Measurements from ENCODE around the gene MMP14. TPM values are rescaled to one million over a fixed set of nuclear protein-coding genes. Genes with fewer than 3 reads are reported as not detected.

The MMP14 gene
- total RNA-seq, 1 experiment from 2014 or later, result 17.8 TPM

DNA sequence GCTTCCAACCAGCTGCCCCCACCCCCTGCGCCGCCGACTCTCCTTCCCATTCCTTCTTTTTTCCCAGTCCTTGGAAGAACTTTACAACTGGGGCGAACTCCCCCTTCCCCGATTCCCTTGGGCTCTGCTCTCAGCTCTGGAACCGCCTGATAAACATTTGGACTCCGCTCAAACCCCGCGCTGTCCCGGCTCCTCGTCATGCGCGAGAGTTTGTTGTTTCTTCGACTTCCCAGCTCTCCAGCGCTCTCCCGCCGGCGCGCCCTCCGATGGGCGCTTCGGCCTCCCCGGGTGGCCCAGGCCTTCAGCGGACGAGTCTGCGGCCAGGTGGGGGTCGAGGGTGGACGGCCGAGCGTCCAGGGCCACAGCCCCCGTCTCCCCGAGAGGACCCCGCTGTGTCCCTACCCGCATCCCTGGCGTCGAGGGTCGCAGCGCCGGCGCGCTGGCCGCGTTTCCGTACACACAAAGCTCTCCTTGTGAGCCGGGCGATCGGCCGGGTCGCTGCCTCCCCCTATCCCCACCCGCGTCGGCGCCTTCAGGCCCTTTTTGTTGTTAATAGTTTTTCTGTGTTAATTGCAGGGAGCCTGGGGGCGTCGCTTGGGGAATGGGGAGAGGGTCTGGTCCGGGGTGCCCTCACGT lies 847 bp downstream of the MMP14 start:
- no peaks in the 10 kb centered on the region for H3K9me2 ChIP-seq (ENCODE audit: insufficient read depth)
- peak overlapping the region; percentile 56 to 62 for H3K4me3 ChIP-seq (replicated peaks in 1 of 2; ENCODE audit: low read depth in 1 of 2, low read length in 2 of 2)
- peak overlapping the region; percentile 70 for H3K9ac ChIP-seq (ENCODE audit: low read length)
- peaks cover 11 to 13% of the 10 kb centered on the region in 2 experiments for H3K36me3 ChIP-seq (ENCODE audit: control insufficient read depth in 1 of 2, insufficient read depth in 2 of 2, low read length in 2 of 2)
- peak overlapping the region; percentile 80 for H3K4me2 ChIP-seq (ENCODE audit: low read length)
- BruUV-seq (replicated peaks), result no TSS peak
- peak overlapping the region; percentile 48; the same call in 1 of the 2 replicates for H3K27ac ChIP-seq (ENCODE audit: low read depth, low read length)
- peaks cover 0 to 14% of the 10 kb centered on the region in 2 experiments; a peak in 1 of 4 replicates for H3K4me1 ChIP-seq (ENCODE audit: control insufficient read depth in 1 of 2, insufficient read depth in 2 of 2, low read length in 2 of 2)
- H3K9me3 ChIP-seq (ENCODE audit: control insufficient read depth in 1 of 2, insufficient read depth in 1 of 2, low read depth in 1 of 2, low read length in 2 of 2), result no peaks in the 10 kb centered on the region
- CTCF ChIA-PET, result interaction anchor here (1.0 to 1.3 kb wide), 2 partner anchors 15 to 17 kb away, joined by 3 to 4 read pairs; no protein-coding TSS in a partner anchor
- no peaks in the 10 kb centered on the region for H4K20me1 ChIP-seq (ENCODE audit: insufficient read depth)
- intact Hi-C loops (cut with micrococcal nuclease), result no loop called here
- H2AFZ ChIP-seq (ENCODE audit: low read depth, low read length, poor library complexity, severe bottlenecking), result peak overlapping the region; percentile 61
- ATAC-seq, result peak; percentile 62
- RAD21 ChIA-PET (ENCODE audit: low non-redundant PET in 1 of 2, low total read pairs in 2 of 2, uncharacterized antibody in 2 of 2, unreplicated experiment in 2 of 2), result no interaction called here
- H3K79me2 ChIP-seq (ENCODE audit: insufficient read depth, low read length), result no peaks in the 10 kb centered on the region
- POLR2A ChIA-PET, result no interaction called here
- no peak for DNase-seq (ENCODE audit: low read depth, low spot score)
- no peaks in the 10 kb centered on the region for H3K27me3 ChIP-seq (ENCODE audit: insufficient read depth, low read length)
- TF ChIP-seq ZFX (IDR thresholded peaks at IDR 0.05) (peak; percentile 22; the same call in 1 of the 2 replicates), POLR2AphosphoS5 (IDR thresholded peaks at IDR 0.05; ENCODE audit: low read depth, low read length) (0 out of 2 replicates have a peak, but pooled peaks have one; percentile 2), FOSL1 (IDR thresholded peaks at IDR 0.05; ENCODE audit: low read depth) (no peak)

DNA sequence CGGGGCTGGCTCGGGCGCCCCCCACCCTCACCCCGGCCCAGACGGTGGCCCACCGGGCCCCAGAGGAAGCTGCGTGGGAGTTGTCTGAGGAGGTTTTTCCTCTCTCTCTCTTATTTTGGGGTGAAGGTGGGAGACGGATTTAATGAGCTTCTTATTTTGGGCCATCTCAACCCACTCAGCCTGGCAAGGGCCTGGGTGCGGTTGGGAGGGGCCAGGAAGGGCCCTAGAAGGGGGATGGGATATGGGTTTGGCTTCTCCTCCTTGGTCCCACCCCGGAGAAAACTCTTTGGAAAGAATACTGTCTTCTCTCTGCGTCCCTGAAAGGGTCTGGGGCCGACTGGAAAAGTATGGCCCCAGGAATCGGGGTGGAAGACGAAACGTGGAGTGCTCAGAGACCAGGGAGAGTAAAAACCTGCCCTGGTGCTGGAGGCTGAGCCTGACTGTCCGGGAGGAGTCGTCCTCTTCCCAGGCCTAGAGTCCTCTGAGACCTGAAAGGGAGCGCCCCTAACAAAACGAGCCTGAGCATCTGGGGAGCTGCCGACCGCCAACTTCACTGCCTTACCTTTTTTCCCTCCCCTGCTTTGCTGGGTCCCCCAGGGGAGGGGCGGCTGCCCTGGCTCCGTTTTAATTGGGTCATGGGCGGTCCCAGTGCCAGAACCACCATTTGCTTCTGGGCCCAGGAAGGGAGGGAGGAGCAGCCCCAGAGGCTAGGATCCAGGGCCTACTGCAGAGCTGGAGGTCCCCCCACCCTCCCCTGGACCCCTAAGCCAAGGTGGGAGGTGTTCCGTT lies 1.6 kb downstream of the MMP14 start:
- H2AFZ ChIP-seq (ENCODE audit: low read depth, low read length, poor library complexity, severe bottlenecking), result no peak overlapping the region
- H4K20me1 ChIP-seq (ENCODE audit: insufficient read depth), result no peaks in the 10 kb centered on the region
- ATAC-seq (peak; percentile 15; the same call in 1 of the 2 replicates), DNase-seq (ENCODE audit: low read depth, low spot score) (no peak)
- H3K9me3 ChIP-seq (ENCODE audit: control insufficient read depth in 1 of 2, insufficient read depth in 1 of 2, low read depth in 1 of 2, low read length in 2 of 2), result no peaks in the 10 kb centered on the region
- H3K9ac ChIP-seq (ENCODE audit: low read length), result peak overlapping the region; percentile 70
- peak overlapping the region; percentile 56 to 62 for H3K4me3 ChIP-seq (replicated peaks in 1 of 2; ENCODE audit: low read depth in 1 of 2, low read length in 2 of 2)
- H3K79me2 ChIP-seq (ENCODE audit: insufficient read depth, low read length), result no peaks in the 10 kb centered on the region
- peaks cover 0 to 14% of the 10 kb centered on the region in 2 experiments; a peak in 1 of 4 replicates for H3K4me1 ChIP-seq (ENCODE audit: control insufficient read depth in 1 of 2, insufficient read depth in 2 of 2, low read length in 2 of 2)
- CTCF ChIA-PET, result interaction anchor here (0.6 to 1.3 kb wide), 3 partner anchors 15 to 17 kb away, joined by 3 to 4 read pairs (median 3); no protein-coding TSS in a partner anchor
- TF ChIP-seq SP1 (IDR thresholded peaks at IDR 0.05; ENCODE audit: low read depth) (no peak), EZH2 (IDR thresholded peaks at IDR 0.05) (no peak), POLR2A (IDR thresholded peaks at IDR 0.05; ENCODE audit: borderline replicate concordance, extremely low read depth, insufficient read depth, insufficient read length) (no peak), JUND (IDR thresholded peaks at IDR 0.05) (no peak), SRF (IDR thresholded peaks at IDR 0.05; ENCODE audit: low read depth) (no peak), YY1 (IDR thresholded peaks at IDR 0.05; ENCODE audit: extremely low read depth, insufficient replicate concordance, low read depth, low read length) (no peak), ZFX (IDR thresholded peaks at IDR 0.05) (no peak), FOSL1 (IDR thresholded peaks at IDR 0.05; ENCODE audit: low read depth) (no peak), CBX3 (IDR thresholded peaks at IDR 0.05; ENCODE audit: low read depth) (no peak), RAD21 (IDR thresholded peaks at IDR 0.05; ENCODE audit: low read depth) (no peak), SIN3A (IDR thresholded peaks at IDR 0.05; ENCODE audit: low read depth) (no peak), POLR2AphosphoS5 (IDR thresholded peaks at IDR 0.05; ENCODE audit: low read depth, low read length) (no peak), ZNF274 (IDR thresholded peaks at IDR 0.05; ENCODE audit: low read depth, low read length) (no peak), TCF7L2 (IDR thresholded peaks at IDR 0.05; ENCODE audit: borderline replicate concordance, extremely low read depth, insufficient read depth, insufficient read length) (no peak), CEBPB (IDR thresholded peaks at IDR 0.05; ENCODE audit: low read depth) (no peak), EZH2phosphoT487 (IDR thresholded peaks at IDR 0.05; ENCODE audit: borderline replicate concordance) (no peak)
- TF ChIP-seq, protein P1, sequence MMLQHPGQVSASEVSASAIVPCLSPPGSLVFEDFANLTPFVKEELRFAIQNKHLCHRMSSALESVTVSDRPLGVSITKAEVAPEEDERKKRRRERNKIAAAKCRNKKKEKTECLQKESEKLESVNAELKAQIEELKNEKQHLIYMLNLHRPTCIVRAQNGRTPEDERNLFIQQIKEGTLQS (IDR thresholded peaks at IDR 0.05), result no peak
- TF ChIP-seq, protein P2, sequence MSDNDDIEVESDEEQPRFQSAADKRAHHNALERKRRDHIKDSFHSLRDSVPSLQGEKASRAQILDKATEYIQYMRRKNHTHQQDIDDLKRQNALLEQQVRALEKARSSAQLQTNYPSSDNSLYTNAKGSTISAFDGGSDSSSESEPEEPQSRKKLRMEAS (IDR thresholded peaks at IDR 0.05), result no peak
- peak overlapping the region; percentile 48; the same call in 1 of the 2 replicates for H3K27ac ChIP-seq (ENCODE audit: low read depth, low read length)
- intact Hi-C loops (cut with micrococcal nuclease), result no loop called here
- no peaks in the 10 kb centered on the region for H3K27me3 ChIP-seq (ENCODE audit: insufficient read depth, low read length)
- H3K36me3 ChIP-seq (ENCODE audit: control insufficient read depth in 1 of 2, insufficient read depth in 2 of 2, low read length in 2 of 2), result peaks cover 11 to 13% of the 10 kb centered on the region in 2 experiments
- RAD21 ChIA-PET (ENCODE audit: low non-redundant PET in 1 of 2, low total read pairs in 2 of 2, uncharacterized antibody in 2 of 2, unreplicated experiment in 2 of 2), result interaction anchor here in 1 of 2 experiments (0.6 kb wide), 1 partner anchor 13 kb away, joined by 3 read pairs; no protein-coding TSS in a partner anchor
- POLR2A ChIA-PET, result no interaction called here
- no peaks in the 10 kb centered on the region for H3K9me2 ChIP-seq (ENCODE audit: insufficient read depth)
- H3K4me2 ChIP-seq (ENCODE audit: low read length), result peak overlapping the region; percentile 80
- no TSS peak for BruUV-seq (replicated peaks)
